Measurements from ENCODE around the gene HIBADH.

The HIBADH gene

GRCh38 chr7:27627146-27627545, 35.5 kb downstream of the HIBADH start:
- no peak for ATAC-seq
- no peak for TF ChIP-seq BACH2 (CRISPR knock-in tag; IDR thresholded peaks at IDR 0.05; ENCODE audit: borderline replicate concordance)

GRCh38 chr7:27619492-27619891, 43.2 kb downstream of the HIBADH start:
- TF ChIP-seq, protein P1, sequence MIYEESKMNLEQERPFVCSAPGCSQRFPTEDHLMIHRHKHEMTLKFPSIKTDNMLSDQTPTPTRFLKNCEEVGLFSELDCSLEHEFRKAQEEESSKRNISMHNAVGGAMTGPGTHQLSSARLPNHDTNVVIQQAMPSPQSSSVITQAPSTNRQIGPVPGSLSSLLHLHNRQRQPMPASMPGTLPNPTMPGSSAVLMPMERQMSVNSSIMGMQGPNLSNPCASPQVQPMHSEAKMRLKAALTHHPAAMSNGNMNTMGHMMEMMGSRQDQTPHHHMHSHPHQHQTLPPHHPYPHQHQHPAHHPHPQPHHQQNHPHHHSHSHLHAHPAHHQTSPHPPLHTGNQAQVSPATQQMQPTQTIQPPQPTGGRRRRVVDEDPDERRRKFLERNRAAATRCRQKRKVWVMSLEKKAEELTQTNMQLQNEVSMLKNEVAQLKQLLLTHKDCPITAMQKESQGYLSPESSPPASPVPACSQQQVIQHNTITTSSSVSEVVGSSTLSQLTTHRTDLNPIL (CRISPR knock-in tag; IDR thresholded peaks at IDR 0.05; ENCODE audit: low read depth) = no peak
- TF ChIP-seq TSHZ2 (CRISPR knock-in tag; IDR thresholded peaks at IDR 0.05) = no peak
- no peak for TF ChIP-seq TCF4 (CRISPR knock-in tag; IDR thresholded peaks at IDR 0.05; ENCODE audit: borderline replicate concordance)
- TF ChIP-seq OSR1 (CRISPR knock-in tag; IDR thresholded peaks at IDR 0.05) = no peak
- no peak for TF ChIP-seq POU6F1 (CRISPR knock-in tag; IDR thresholded peaks at IDR 0.05; ENCODE audit: borderline replicate concordance, low read depth)
- TF ChIP-seq TOX (CRISPR knock-in tag; IDR thresholded peaks at IDR 0.05; ENCODE audit: borderline replicate concordance) = no peak
- no peak for TF ChIP-seq RARB (CRISPR knock-in tag; IDR thresholded peaks at IDR 0.05)
- no peak for TF ChIP-seq ZNF70 (CRISPR knock-in tag; IDR thresholded peaks at IDR 0.05)
- no peak for TF ChIP-seq ISL1 (CRISPR knock-in tag; IDR thresholded peaks at IDR 0.05)
- ATAC-seq = no peak

- TF ChIP-seq ZNF8 (CRISPR knock-in tag; IDR thresholded peaks at IDR 0.05) (no peak), OSR1 (CRISPR knock-in tag; IDR thresholded peaks at IDR 0.05) (no peak), ARNTL (CRISPR knock-in tag; IDR thresholded peaks at IDR 0.05; ENCODE audit: borderline replicate concordance, low read depth) (no peak)
- ATAC-seq = no peak
These were observed 44.9 kb downstream of the HIBADH start for GRCh38 chr7:27617651-27618381.

DNA sequence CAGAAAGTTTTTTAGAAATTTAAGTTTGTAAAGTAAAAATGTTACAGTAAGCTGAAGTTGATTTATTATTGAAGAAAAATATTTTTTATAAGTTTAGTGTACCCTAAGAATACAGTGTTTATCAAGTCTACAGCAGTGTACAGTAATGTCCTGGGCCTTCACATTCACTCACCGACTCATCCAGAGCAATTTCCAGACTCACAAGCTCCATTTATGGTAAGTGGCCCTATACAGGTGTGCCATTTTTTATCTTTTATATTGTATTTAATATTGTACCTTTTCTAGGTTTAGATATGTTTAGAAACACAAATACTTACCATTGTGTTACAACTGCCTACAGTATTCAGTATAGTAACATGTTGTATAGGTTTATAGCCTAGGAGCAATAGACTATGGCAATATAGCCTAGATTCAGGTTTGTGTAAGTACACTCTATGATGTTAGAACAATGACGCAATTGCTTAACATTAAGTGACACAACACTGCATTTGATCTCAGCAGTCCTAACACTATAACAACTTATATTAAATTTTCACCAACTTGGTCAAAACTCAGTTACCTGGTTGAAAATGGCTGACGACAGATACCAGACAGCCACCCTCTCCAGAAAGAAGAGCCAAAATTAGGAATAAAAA, 45.7 kb downstream of the HIBADH start:
- no peak for ATAC-seq
- TF ChIP-seq BACH2 (CRISPR knock-in tag; IDR thresholded peaks at IDR 0.05; ENCODE audit: borderline replicate concordance) (no peak), ISL1 (CRISPR knock-in tag; IDR thresholded peaks at IDR 0.05) (no peak), ZNF565 (CRISPR knock-in tag; conservative IDR thresholded peaks at IDR 0.05; ENCODE audit: low read depth) (no peak), PATZ1 (CRISPR knock-in tag; IDR thresholded peaks at IDR 0.05; ENCODE audit: borderline replicate concordance) (no peak), ZFP3 (CRISPR knock-in tag; IDR thresholded peaks at IDR 0.05) (no peak), ZNF8 (CRISPR knock-in tag; IDR thresholded peaks at IDR 0.05) (no peak), ARNTL (CRISPR knock-in tag; IDR thresholded peaks at IDR 0.05; ENCODE audit: borderline replicate concordance, low read depth) (no peak), GLIS3 (CRISPR knock-in tag; IDR thresholded peaks at IDR 0.05) (no peak), RARB (CRISPR knock-in tag; IDR thresholded peaks at IDR 0.05) (no peak), ZC3H10 (CRISPR knock-in tag; IDR thresholded peaks at IDR 0.05) (no peak), TSHZ2 (CRISPR knock-in tag; IDR thresholded peaks at IDR 0.05) (no peak), ESRRG (CRISPR knock-in tag; IDR thresholded peaks at IDR 0.05) (no peak), SNAI2 (CRISPR knock-in tag; IDR thresholded peaks at IDR 0.05) (no peak), ZFP30 (CRISPR knock-in tag; IDR thresholded peaks at IDR 0.05) (no peak), TOX (CRISPR knock-in tag; IDR thresholded peaks at IDR 0.05; ENCODE audit: borderline replicate concordance) (no peak), ZNF70 (CRISPR knock-in tag; IDR thresholded peaks at IDR 0.05) (no peak)
- TF ChIP-seq, protein P1 (CRISPR knock-in tag; IDR thresholded peaks at IDR 0.05; ENCODE audit: low read depth) = no peak
- TF ChIP-seq, protein P2, sequence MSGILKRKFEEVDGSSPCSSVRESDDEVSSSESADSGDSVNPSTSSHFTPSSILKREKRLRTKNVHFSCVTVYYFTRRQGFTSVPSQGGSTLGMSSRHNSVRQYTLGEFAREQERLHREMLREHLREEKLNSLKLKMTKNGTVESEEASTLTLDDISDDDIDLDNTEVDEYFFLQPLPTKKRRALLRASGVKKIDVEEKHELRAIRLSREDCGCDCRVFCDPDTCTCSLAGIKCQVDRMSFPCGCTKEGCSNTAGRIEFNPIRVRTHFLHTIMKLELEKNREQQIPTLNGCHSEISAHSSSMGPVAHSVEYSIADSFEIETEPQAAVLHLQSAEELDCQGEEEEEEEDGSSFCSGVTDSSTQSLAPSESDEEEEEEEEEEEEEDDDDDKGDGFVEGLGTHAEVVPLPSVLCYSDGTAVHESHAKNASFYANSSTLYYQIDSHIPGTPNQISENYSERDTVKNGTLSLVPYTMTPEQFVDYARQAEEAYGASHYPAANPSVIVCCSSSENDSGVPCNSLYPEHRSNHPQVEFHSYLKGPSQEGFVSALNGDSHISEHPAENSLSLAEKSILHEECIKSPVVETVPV (CRISPR knock-in tag; IDR thresholded peaks at IDR 0.05) = no peak

All from SK-N-SH treated with all-trans-retinoic acid at 6 μM for 48 hours (cell line).